ENCODE results near the gene GPR137B.
A peak's percentile ranks its signal among the peaks of the same experiment; 100 is the strongest.
"Not testable (repeated sequence)": the region's sequence is repeated elsewhere in the genome, so short reads cannot be mapped to it uniquely, and the experiment has no call there.

GPR137B gene

DNA sequence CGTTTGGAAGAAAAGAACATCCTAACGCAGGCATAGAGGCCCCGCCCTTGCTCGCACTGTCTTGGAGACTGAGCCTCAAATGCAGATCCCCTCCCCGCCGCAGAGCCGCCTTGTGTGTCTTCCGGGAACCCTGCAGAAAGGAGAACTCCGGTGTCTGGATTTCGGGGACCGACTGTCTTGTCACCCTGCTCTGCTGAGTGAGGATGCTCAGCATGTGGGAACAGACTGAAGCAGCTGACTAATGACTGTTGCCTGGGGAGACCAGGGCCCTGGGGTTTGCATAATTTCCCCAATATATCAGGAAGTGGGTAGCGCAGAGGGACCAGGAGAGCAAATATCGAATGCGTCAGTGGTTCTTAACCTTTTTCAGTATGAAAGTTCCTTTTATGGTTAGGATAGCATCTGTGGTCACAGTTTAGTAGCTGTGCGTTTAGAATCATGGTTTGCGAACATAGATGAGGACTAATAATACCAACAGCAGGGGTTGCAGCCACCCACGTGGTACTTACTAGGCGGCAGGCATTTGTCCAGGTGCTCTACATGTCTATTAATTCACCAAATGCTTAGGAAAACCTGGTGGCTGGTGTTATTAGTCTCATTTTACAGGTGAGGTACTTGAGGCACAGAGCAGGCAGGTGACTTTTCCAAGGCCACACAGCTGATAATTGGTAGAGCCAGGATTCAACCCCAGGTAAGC, 14.3 kb downstream of the GPR137B start:
- no peak overlapping the region for H3K4me3 ChIP-seq (ENCODE audit: low read depth, low read length)
- no peak for DNase-seq (ENCODE audit: low read depth)

DNA sequence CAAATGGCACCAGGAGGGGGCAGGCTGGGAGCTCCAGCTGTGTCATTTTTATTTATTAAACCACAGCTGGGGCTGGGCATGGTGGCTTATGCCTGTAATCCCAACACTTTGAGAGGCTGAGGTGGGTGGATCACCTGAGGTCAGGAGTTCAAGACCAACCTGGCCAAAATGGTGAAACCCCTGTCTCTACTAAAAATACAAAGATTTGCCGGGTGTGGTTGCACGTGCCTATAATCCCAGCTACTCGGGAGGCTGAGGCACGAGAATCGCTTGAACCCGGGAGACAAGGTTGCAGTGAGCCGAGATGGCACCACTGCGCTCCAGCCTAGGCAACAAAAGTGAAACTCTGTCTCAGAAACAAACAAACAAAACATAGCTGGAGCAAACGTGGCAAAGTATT, 15.7 kb downstream of the GPR137B start:
- H3K4me3 ChIP-seq (ENCODE audit: low read depth, low read length); DNase-seq (ENCODE audit: low read depth): not testable (repeated sequence)

DNA sequence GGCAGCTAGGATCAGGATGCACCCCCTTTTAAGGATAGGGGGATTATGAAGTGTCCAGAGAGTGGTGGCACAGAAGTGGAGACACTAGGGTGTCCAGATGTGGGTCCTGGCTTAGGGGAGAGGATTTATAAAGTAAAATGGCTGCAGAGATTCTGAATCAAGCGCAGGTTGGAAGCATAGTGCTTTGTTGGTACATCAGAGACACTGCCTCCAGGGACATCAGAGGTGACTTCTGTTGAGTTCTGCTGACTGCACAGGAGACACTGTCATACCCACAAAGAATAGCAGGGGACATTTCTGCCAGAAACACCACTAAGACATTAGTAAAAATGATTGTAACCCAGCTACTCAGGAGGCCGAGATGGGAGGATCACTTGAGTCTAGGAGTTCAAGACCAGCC, 16.4 kb downstream of the GPR137B start:
- DNase-seq (ENCODE audit: low read depth), result no peak
- H3K4me3 ChIP-seq (ENCODE audit: low read depth, low read length), result no peak overlapping the region

DNA sequence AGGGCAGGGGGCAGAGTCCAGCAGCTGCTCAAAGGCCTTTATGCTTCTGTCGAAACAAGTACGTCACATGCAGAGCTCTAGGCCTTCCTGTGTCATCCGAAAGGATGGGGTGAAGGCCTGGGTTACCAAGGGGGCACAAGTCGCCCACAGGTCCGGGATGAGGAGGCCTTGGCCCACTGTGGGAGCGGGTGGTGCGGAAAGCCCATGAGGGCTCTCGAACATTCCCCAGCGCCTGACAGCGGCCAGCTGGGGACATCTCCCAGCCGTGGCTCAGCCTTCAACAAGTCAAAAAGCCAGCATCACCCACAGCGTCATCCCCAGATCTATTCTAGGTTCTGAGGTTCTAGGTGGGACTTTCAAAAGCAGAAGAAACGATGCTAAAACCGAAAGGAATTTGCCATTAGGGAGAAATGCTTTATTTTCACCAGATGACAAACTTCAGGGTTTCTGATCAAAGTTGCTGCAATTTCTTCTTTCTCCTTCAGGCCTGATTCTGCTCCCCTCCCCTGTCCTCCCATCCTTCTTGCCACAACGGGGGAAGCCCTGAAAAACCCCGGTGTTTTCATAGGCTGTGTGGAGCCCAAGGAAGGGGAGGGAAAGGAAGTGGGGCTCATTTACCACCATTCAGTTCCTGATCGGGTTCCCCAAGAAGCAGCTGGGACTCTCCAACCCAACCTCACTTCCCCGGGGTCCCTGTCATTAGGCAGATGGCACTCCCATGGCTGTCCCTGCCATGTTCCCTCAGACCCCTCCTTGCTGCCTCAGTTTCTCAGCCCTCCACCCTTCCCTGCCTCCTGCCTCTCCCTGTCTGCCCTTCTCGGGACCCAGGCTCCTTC, 17.6 kb downstream of the GPR137B start:
- DNase-seq (ENCODE audit: low read depth), result no peak
- H3K4me3 ChIP-seq (ENCODE audit: low read depth, low read length), result no peak overlapping the region

DNA sequence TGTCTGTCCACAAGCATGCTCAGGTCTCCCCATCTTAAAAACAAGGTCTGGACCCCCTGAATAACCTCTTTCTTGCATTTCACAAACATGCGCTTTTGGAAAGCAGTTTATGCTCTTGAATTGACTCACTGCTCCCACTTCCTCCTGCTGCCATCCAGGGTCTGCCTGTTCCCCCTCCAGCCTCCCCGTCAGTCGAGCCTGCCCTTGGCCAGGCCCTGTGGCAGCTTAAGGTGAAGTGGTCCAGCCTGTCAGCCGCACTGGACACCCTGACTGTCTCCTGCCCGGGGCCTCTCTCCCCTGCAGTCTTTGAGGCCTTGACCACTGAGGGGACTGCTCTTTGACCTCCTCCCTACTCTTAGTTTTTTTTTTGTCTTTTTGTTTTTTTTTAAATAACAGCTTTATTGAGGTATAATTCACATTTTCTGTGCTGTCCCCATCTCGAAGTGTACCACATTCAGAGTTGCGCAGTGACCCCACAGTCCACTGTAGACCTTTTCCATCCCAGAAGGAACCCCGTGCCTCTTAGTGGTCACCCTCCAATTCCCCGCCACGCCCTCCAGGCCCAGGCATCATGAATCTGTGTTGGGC, 18.3 kb downstream of the GPR137B start:
- DNase-seq (ENCODE audit: low read depth), result no peak
- H3K4me3 ChIP-seq (ENCODE audit: low read depth, low read length), result no peak overlapping the region

DNA sequence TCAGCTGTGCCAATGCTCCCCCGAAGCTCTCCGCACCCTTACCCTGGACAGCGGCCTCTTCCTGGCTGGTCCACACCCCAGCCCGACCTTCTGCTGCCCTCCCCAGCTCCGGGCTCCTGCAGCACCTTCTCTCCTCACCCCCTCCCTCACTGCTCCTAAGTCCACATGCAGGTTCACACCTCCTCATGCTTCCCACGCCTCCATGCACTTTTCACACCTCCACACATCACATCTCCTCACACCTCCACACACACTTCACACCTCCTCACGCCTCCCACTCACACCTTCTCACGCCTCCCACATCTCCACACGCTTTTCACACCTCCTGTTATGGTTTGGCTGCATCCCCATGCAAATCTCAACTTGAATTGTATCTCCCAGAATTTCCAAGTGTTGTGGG, 18.9 kb downstream of the GPR137B start:
- no peak overlapping the region for H3K4me3 ChIP-seq (ENCODE audit: low read depth, low read length)
- DNase-seq (ENCODE audit: low read depth), result no peak

DNA sequence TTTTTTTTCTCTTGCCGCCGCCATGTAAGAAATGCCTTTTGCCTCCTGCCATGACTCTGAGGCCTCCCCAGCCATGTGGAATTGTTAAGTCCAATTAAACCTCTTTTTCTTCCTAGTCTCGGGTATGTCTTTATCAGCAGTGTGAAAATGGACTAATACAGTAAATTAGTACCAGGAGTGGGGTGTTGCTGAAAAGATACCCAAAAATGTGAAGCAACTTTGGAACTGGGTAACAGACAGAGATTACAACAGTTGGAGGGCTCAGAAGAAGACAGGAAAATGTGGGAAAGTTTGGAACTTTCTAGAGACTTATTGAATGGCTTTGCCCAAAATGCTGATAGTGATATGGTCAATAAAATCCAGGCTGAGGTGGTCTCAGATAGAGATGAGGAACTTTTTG, 19.4 kb downstream of the GPR137B start:
- DNase-seq (ENCODE audit: low read depth); H3K4me3 ChIP-seq (ENCODE audit: low read depth, low read length): not testable (repeated sequence)

DNA sequence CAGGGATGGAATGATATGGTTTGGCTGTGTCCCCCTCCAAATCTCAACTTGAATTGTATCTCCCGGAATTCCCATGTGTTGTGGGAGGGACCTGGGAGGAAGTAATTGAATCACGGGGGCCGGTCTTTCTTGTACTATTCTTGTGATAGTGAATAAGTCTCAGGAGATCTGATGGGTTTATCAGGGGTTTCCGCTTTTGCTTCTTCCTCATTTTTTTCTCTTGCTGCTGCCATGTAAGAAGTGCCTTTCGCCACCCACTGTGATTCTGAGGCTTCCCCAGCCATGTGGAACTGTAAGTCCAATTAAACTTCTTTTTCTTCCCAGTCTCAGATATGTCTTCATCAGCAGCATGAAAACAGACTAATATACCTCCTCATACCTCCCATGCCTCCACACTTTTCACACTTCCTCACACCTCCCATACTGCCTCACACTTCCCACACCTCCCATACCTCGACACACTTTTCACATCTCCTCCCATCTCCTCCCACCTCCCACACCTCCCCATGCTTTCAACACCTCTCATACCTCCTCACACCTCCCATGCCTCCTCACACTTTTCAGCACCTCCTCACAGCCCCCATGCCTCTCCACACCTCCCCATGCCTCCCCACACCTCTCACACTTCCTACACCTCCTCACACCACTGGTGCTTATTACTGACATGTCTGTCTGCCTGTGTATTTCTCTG, 21.3 kb downstream of the GPR137B start:
- no peak for DNase-seq (ENCODE audit: low read depth)
- H3K4me3 ChIP-seq (ENCODE audit: low read depth, low read length), result no peak overlapping the region

DNA sequence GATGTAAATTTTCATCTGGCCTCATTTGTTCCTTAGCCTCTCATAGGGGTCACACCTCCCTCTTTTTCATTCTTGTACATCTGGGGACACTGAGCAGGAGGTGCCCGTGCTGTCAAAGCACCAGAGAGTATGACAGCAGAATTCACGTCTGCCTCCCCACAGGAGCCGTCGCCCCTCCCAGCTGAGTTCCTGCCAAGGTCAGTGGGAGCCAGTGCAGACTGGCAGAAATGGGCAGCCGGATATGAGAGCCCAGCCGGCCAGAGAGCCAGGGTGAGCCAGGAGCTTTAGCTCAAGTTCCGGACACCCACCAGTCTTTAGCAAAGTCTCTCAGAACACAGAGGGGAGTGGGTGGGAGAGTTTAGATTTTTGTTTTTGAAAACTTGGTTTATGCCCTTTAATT, 21.9 kb downstream of the GPR137B start:
- H3K4me3 ChIP-seq (ENCODE audit: low read depth, low read length), result no peak overlapping the region
- no peak for DNase-seq (ENCODE audit: low read depth)

DNA sequence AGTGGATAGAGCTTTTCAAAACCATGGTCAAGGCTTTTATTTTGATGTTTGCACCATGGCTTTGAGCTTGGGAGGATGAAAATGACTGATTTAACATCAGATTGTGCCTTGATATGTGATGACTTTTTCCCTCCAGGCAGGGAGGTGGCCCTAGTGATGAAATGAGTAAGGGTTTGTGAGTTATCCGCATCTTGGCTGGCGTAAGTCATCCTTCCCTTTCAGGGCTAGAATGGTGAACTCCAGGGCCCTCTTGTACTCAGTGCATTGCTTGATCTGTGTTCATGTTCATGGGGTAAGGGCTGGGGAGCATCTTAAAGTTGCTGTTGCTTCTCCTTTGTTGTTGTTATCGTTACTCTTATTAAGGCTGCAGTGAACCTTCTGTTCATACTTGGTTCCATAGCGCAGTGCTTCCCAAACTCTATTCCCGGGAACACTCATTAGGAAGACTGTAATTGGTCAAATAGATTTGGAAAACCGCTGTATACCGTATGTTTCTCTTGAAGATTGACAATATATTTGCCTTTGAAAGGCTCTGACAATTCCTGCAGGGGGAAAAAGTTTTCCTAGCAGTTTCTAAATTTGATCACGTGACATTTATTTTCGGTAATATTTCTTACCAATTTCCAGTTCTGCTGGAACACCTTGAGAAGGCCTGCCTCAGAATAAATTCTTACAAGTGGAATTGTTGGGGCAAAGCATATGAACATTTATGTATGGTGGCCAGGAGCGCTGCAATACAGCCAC, 23.1 kb downstream of the GPR137B start:
- H3K4me3 ChIP-seq (ENCODE audit: low read depth, low read length), result no peak overlapping the region
- no peak for DNase-seq (ENCODE audit: low read depth)

DNA sequence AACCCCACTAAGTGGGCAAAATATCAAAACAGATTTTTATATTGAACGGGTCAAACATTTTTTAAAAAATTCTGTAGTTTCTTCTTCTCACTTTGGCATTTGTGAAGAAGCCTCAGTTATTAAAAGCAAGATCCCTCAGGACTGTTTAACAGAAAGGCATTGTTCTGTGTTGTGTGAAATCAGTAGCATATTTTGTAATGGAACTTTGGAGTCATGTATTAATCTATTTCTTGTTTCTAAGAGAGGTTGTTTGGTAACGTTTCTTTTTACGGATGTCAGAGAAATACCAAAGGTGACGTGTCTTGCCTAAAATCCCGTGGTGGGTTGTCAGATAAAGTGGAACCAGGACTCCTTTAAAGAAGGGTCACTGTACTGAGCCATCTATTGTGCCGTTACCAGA, 23.7 kb downstream of the GPR137B start:
- H3K4me3 ChIP-seq (ENCODE audit: low read depth, low read length), result no peak overlapping the region
- DNase-seq (ENCODE audit: low read depth), result no peak

DNA sequence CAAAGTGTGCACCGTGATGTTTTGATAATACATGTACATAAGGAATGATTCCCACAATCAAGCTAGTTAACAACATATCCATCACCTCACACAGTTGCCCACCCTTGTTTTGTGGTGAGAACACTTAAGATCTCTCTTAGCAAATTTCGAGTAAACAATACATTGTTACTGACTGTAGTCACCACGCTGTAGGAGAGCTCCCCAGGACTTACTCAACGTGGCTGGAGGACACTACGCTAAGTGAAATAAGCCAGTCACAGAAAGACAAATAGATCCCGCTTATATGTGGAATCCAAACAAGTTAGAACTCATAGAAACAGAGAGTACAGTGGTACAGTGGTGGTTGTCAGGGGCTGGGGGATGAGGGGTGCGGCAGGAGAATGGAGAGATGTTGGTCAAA, 24.8 kb downstream of the GPR137B start:
- H3K4me3 ChIP-seq (ENCODE audit: low read depth, low read length), result no peak overlapping the region
- no peak for DNase-seq (ENCODE audit: low read depth)

DNA sequence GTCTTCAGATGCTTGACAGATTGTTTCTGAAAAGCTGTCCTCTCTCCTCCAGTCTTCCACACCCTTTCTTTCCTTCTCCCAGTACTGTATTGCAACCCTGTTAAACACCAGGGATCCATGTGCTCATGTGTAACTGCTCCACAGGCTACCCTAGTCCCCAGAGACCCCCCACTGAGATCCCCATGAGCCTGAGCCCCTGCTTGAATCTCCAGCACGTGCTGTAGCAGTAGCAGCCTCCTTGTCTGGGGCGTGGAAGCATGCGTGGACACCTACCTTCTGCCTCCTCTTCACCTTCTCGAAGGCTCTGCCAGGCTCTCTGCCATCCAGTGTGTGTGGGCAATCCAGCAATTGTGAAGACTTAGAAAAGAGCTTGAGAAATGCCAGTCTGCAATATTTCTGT, 25.2 kb downstream of the GPR137B start:
- DNase-seq (ENCODE audit: low read depth), result no peak
- H3K4me3 ChIP-seq (ENCODE audit: low read depth, low read length), result no peak overlapping the region

DNA sequence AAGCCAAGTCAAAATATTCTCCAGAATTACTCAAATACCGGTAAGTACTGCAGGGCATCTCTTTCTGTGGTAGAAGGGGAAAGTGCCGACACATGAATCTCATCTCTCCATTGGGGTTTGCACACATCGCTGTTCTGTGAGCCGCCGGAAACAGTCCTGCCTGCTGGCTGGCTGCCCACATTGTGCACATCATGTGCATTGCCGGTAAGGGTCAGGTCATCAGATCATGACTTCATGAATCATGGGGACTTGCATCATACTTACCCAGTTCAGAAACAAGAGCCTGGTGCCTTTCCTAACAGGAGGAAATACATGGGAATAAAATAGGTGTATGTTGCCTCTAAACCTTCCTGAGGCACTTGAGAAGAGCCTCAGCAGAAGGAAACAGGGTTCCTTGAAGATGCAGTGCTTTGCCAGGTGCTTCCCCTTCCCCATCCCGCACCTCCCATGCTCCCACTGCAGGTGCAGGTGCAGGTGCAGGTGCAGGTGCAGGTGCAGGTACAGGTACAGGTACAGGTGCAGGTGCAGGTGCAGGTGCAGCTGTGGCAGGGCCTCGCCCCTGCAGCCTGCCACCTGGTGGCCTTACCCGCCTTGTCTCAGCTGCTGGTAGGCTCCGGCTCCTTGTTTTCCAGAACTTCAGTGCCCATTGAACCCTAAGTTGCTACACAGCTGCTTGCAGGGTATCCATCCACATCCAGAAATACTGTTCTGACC, 26.5 kb downstream of the GPR137B start:
- no peak overlapping the region for H3K4me3 ChIP-seq (ENCODE audit: low read depth, low read length)
- peak; percentile 57 for DNase-seq (ENCODE audit: low read depth)

DNA sequence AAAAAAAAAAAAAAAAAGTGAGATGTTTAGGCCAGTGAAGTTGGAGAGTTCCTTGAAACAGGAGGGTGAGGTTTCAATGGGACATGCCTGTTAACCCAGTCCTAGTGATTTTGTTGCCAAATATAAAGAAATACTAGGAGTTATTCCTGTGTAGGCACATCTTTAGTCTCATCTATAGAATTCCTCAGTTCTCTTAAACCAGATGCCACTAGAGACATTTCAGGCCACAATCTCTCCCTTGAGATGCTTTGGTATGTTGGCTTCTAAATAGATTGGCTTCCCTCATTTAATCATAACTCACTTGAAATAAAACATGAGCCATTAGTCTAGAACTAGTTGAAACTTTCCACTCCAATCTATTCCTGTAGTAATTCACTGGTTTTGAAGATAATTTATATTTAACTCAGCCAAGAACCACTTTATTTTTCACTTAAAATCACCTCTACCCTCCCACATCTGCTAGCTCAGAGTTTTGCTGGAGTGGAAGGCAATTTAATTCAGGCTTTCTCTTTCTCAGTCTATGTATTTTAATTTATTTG, 29.8 kb downstream of the GPR137B start:
- no peak overlapping the region for H3K4me3 ChIP-seq (ENCODE audit: low read depth, low read length)
- no peak for DNase-seq (ENCODE audit: low read depth)

DNA sequence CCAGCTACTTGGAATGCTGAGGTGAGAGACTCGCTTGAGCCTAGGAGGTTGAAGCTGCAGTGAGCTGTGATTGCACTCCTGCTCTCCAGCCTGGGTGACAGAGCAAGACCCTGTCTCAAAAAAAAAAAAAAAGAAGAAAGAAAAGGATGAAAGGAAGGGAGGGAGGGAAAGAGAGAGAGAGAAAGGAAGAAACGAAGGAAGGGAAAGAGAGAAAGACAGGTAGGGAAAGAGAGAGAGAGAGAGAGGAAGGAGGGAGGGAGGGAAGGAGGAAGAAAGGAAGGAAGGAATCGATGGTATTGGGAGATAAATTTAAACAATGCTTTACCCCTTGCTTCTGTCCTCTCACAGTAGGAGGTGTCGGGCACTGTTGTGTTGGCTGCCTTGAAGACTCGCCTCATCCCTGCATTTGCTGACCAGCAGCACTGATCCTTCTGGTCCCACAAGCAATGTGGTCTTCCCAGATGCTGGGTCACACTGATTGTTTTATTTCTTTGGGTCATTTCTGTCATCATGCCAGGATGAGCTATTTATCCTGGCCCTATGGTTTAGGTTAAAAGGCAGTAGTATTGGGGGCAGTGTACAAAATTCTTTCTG, 30.9 kb downstream of the GPR137B start:
- no peak overlapping the region for H3K4me3 ChIP-seq (ENCODE audit: low read depth, low read length)
- no peak for DNase-seq (ENCODE audit: low read depth)

DNA sequence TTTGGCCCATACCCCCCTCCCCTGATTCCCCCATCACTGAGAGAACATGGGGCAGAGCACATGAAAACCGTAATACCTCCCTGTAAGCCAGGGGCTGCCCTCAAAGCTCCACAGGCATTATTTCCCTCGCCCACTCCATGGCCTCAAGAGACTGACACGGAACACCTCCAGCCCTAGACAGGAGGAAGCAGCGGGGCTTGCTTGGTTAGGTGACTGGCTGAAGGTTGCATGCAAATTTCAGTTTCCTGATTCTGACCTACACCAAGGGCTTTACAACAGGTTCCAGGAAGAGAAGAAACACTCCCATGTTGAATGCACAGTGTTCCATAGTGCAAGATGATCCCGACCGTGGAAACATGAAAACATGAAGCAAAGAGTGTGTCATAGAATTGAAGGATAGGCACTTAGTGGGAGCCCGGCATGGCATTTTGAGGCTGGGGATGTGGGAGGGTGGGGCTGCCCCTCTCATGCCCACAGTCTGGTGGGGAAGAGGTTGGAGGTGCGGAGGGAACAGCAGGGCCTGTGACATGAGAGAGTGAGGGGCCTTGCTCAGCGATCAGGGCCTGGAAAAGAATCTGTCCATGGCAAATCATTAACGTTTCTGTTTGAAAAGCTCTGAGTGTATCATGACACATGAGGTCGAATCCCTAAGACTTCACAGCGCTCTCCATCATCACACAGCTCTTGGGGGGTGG, 33.5 kb downstream of the GPR137B start:
- H3K4me3 ChIP-seq (ENCODE audit: low read depth, low read length), result no peak overlapping the region
- DNase-seq (ENCODE audit: low read depth), result no peak

All from skeletal muscle cell (primary cell).